Uterus (tissue), 2 donors: ENCODE data around the gene SEC14L3.

Experiments
- POLR2A ChIP-seq, 2 donors: fragments of 450-650 bp; IDR thresholded peaks; one replicate each; pipeline ENCODE4 v1.6.1; 2016; ENCODE audit warnings: antibody characterized with exemption in 2 of 2, mild to moderate bottlenecking in 1 of 2, moderate library complexity in 1 of 2
- TF ChIP-seq, protein P1 (sequence below), 4 experiments: fragments of 200-600 bp in 2 of 4; fragments of 450-650 bp in 2 of 4; sonication (generic) in 2 of 4; IDR thresholded peaks; one replicate each; pipeline ENCODE4 v1.5.1; 2016 to 2019; ENCODE audit warnings: antibody characterized with exemption in 4 of 4, mild to moderate bottlenecking in 2 of 4, moderate library complexity in 1 of 4

DNA sequence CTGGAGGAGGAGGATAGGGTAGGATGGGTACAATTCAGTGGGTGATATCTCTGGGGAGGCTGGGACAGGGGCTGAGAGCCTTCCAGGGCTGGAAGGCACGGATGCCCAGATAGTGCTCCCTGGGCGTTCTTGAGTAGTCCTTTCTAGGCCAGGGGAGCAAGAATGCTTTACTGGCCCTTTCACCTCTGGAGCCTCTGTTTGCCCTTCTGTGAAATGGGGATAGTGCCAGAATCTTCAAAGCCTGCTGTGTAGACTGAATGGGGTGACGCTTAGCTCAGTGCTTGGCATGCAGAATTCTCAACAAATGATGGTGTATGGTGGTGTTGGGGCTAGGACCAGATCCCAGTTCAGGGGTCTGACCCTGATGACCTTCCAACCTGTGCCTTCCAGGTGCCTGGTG is 38.6 kb downstream of the SEC14L3 start:
- TF ChIP-seq, protein P1, sequence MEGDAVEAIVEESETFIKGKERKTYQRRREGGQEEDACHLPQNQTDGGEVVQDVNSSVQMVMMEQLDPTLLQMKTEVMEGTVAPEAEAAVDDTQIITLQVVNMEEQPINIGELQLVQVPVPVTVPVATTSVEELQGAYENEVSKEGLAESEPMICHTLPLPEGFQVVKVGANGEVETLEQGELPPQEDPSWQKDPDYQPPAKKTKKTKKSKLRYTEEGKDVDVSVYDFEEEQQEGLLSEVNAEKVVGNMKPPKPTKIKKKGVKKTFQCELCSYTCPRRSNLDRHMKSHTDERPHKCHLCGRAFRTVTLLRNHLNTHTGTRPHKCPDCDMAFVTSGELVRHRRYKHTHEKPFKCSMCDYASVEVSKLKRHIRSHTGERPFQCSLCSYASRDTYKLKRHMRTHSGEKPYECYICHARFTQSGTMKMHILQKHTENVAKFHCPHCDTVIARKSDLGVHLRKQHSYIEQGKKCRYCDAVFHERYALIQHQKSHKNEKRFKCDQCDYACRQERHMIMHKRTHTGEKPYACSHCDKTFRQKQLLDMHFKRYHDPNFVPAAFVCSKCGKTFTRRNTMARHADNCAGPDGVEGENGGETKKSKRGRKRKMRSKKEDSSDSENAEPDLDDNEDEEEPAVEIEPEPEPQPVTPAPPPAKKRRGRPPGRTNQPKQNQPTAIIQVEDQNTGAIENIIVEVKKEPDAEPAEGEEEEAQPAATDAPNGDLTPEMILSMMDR (IDR thresholded peaks at IDR 0.05): no peak
- TF ChIP-seq POLR2A (IDR thresholded peaks at IDR 0.05): no peak
